GM23248 (cell line): Measurements from ENCODE around the gene SLCO6A1.

ENCODE experiments used
- EZH2 ChIP-seq: fragments of 200-600 bp; sonication (generic); IDR thresholded peaks from 2 replicates; pipeline ENCODE4 v1.6.1; 2018; ENCODE audit warnings: antibody characterized with exemption, mild to moderate bottlenecking; ENCODE audit not compliant: insufficient read depth, poor library complexity, severe bottlenecking
- EZH2phosphoT487 ChIP-seq: fragments of 200-600 bp; sonication (generic); IDR thresholded peaks from 2 replicates; pipeline ENCODE4 v1.6.1; 2018; ENCODE audit warnings: antibody characterized with exemption, moderate library complexity, mild to moderate bottlenecking, low read depth; ENCODE audit not compliant: insufficient read depth

DNA sequence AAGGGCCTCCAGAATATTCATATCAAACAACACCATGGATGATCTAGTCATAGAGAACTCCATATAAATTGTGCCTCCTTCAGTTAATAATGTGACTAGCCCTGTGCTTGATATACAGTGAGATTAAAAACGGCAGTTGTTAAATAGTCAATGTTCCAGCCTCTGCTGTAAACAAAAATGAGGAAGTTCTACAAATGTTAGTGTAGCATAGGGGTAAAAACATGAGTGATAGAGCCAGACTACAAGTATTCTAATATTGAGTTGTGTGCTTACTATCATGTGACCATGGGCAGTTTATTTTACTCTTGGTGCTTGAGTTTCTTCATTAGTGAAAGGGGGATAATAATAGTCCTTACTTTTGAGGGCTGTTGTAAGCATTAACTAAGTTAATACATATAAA lies 43.3 kb upstream of the SLCO6A1 start:
- TF ChIP-seq EZH2 (no peak), EZH2phosphoT487 (no peak)
